Loucy (cell line): ENCODE measurements around the gene MYH13.

Experiments
- CTCF ChIP-seq: fragments of 200-600 bp; sonication (generic); conservative IDR thresholded peaks from 2 replicates; pipeline ENCODE4 v1.5.1; 2014; ENCODE audit warnings: mild to moderate bottlenecking, antibody characterized with exemption, low read length
- EZH2phosphoT487 ChIP-seq: fragments of 200-600 bp; IDR thresholded peaks from 2 replicates; pipeline ENCODE4 v1.6.1; 2018; ENCODE audit warnings: antibody characterized with exemption, mild to moderate bottlenecking, moderate library complexity, borderline replicate concordance

GRCh38 chr17:10325031-10325695 lies 47.6 kb downstream of the MYH13 start:
- TF ChIP-seq CTCF (no peak), EZH2phosphoT487 (no peak)
